Placental pericyte (primary cell): ENCODE measurements around the gene NIPSNAP2. TPM values are rescaled to one million over a fixed set of nuclear protein-coding genes. Genes with fewer than 3 reads are reported as not detected.

Source experiments
- total RNA-seq: library from RNA; depleted of rRNA; stranded (reverse); fragments of >200 nt; gene quantifications from 2 replicates; pipeline ENCODE4 v1.2.3, GENCODE V29; 2012

NIPSNAP2 gene
- total RNA-seq = 29.3 and 37.5 TPM in 2 replicates

GRCh38 chr7:55964261-55965099, at the start of gene NIPSNAP2:
NIPSNAP2 (plus strand) TSS chr7:55964585; CDS start chr7:55964610, 25 bp downstream.

GRCh38 chr7:55951637-55952351, 12.6 kb upstream of the NIPSNAP2 start, which contains the start of gene MRPS17:
MRPS17 (plus strand) TSS chr7:55951877; CDS start chr7:55953196, 1,319 bp downstream.

Other genes starting within 250 kb of the NIPSNAP2 start
- gene SEPTIN14, start 101.8 kb upstream of the NIPSNAP2 start, total RNA-seq = not detected in 2 replicates
- gene ZNF713, start 77.1 kb upstream of the NIPSNAP2 start, total RNA-seq = 2.0 and 2.4 TPM in 2 replicates
- gene MRPS17, start 12.7 kb upstream of the NIPSNAP2 start, total RNA-seq = 9.0 and 10.9 TPM in 2 replicates
- 56.2 and 75.3 TPM in 2 replicates for gene PSPH, start 86.9 kb downstream of the NIPSNAP2 start, total RNA-seq
- 125 and 184 TPM in 2 replicates for gene CCT6A, start 87.2 kb downstream of the NIPSNAP2 start, total RNA-seq
- gene SUMF2, start 99.7 kb downstream of the NIPSNAP2 start, total RNA-seq = 186 and 218 TPM in 2 replicates
- gene PHKG1, start 128.4 kb downstream of the NIPSNAP2 start, total RNA-seq = 0.86 and 0.88 TPM in 2 replicates
- 338 and 347 TPM in 2 replicates for gene CHCHD2, start 141.9 kb downstream of the NIPSNAP2 start, total RNA-seq
- gene NUPR2, start 151.8 kb downstream of the NIPSNAP2 start, total RNA-seq = not detected in 2 replicates